Epithelial cell of proximal tubule (primary cell): ENCODE results near the gene ITPKB. TPM values are rescaled to one million over a fixed set of nuclear protein-coding genes. Genes with fewer than 3 reads are reported as not detected.

Experiments
- DNase-seq: peaks from one replicate; pipeline ENCODE4 v3.0.0-alpha.2; 2011; ENCODE audit warnings: low read depth
- H3K4me3 ChIP-seq: 2 replicates; pipeline ENCODE4 v1.5.1; 2011; ENCODE audit warnings: low read depth, mild to moderate bottlenecking, low read length
- total RNA-seq: library from RNA; depleted of rRNA; stranded (reverse); fragments of >200 nt; gene quantifications from 2 replicates; pipeline ENCODE4 v1.2.3, GENCODE V29; 2015
- TF ChIP-seq, protein P1 (sequence below): conservative IDR thresholded peaks from 2 replicates; pipeline ENCODE4 v1.5.1; 2012; ENCODE audit warnings: low read depth, mild to moderate bottlenecking, low read length

Gene ITPKB
- total RNA-seq, 1 donor from 2014 or later = 5.1 TPM

DNA sequence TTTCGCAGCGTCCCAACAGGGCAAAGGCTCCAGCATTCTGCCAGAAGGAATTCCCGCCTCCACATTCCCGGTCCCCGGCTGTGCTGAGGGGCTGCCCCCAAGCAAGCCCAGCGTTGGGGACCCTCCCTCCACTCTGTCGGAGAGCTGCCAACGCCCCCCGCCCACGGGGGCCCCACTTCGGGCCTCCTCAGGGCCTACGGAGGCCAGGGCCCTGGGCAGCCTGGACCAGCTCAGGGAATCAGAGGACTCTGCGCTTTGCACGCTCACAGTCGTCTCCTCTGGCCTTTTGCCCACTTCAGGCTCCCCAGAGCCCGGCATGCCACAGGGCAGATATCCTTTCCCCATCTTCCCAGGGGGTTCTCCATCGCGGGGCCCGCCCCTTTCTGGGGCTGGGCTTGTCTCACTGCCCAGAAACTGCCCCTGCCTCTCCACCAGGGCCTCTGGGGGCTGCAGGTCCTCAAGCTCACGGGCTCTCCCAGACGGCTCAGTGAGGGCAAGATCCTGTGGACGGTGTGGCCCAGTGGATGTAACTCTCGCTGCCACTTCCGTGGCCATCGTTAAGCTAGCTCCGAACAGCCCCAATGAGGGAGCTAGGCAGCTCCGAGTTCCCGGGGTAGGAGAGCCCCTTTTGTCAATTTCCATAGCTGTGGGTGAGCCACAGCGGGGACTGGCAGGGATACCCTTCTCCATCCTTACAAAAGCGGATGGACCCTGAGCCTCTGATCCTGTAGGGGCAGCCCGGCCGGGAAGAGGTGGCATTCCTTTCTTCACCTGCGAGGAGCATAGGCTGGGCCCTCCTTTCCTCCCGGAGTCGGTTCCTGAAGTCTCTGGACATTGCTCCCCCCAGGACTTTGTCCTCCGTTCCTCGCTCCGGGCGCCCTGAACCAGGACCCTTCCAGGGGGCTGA, 2.8 kb downstream of the ITPKB start:
- TF ChIP-seq, protein P1, sequence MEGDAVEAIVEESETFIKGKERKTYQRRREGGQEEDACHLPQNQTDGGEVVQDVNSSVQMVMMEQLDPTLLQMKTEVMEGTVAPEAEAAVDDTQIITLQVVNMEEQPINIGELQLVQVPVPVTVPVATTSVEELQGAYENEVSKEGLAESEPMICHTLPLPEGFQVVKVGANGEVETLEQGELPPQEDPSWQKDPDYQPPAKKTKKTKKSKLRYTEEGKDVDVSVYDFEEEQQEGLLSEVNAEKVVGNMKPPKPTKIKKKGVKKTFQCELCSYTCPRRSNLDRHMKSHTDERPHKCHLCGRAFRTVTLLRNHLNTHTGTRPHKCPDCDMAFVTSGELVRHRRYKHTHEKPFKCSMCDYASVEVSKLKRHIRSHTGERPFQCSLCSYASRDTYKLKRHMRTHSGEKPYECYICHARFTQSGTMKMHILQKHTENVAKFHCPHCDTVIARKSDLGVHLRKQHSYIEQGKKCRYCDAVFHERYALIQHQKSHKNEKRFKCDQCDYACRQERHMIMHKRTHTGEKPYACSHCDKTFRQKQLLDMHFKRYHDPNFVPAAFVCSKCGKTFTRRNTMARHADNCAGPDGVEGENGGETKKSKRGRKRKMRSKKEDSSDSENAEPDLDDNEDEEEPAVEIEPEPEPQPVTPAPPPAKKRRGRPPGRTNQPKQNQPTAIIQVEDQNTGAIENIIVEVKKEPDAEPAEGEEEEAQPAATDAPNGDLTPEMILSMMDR = no peak
- DNase-seq = no peak
- peak overlapping the region; percentile 66 for H3K4me3 ChIP-seq

DNA sequence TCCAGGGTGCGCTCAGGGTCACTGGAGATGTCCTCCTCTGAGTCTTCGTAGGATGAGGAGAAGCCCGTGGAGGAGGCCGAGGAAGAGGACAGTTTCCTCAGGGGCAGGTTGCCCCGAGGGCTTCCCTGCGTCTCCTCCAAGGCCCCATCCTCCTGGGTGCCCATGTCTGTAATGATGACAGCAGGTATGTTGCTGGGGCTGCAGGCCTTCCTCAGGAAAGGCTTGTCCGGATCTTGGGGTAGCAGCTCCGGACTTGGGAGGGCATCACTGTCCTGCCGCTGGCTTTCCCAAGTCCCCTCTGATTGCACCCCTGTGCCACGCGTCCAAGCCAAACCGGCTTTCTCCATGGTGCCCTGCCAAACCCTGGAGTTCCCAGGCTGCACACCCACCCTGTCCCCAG, 3.5 kb downstream of the ITPKB start:
- no peak for DNase-seq
- TF ChIP-seq, protein P1 = no peak
- H3K4me3 ChIP-seq = no peak overlapping the region

DNA sequence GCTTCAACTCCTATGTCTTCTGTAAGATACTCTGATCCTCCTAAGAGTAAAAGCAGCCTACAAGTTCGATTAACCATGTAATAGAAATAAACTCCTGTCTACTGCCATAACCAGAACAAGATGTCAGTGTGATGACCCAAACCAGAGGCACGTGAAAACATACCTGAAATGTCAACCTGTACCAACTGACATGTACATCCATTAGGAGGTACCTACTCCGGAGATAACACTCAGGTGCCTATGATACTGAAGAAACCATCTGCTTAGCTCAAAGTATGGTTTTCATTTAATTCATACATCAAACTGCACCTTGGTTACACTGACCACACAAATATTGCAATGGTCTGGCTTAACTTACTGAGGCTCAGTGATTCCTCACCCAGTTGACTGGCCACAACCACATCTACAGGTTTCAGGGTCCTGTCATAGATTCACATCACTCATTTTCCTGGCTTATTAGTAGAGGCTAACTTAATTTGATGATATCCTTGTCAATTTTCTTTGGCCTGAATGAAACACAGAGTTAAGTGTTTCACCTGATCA, 4.4 kb downstream of the ITPKB start:
- no peak for DNase-seq
- no peak overlapping the region for H3K4me3 ChIP-seq
- TF ChIP-seq, protein P1 = no peak

DNA sequence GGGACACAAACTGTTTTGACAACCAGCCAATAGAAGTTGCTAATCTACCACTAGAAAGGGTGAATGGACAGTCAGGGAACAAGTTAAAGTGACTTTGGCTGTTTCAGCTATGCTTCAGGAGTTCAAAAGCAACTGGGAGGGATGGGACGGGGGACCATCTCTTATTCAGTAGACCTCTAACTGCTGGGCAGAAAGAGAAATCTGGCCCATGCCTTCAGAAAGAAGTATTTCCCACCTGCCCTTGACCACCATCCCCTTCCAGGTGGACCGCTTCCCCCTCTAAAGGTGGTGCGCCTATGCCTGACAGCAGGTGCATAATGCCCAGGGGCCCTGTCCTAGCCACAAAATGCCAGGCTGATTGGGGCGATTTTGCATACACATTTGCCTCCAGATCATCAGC, 5.2 kb downstream of the ITPKB start:
- H3K4me3 ChIP-seq = no peak overlapping the region
- no peak for DNase-seq
- TF ChIP-seq, protein P1 = no peak

DNA sequence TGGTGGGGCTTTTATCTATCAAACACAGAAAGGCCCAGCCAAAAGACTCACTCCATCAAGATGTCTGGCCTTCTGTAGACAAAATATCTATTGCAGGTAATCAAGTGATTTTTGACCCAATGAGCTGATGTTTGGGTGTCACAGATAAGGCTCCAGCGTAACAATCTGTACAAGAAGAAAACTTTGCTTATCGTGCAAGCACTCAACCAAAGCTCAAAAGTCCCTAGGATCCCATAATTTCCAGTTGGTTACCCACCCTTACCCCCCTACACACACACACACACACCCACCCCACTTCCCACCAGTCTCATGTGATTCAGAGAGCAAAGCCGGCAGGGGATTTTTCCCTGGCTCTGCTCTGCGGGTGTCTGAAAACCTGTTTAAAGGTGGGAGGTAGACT, 5.8 kb downstream of the ITPKB start:
- DNase-seq = no peak
- no peak overlapping the region for H3K4me3 ChIP-seq
- TF ChIP-seq, protein P1 = no peak

DNA sequence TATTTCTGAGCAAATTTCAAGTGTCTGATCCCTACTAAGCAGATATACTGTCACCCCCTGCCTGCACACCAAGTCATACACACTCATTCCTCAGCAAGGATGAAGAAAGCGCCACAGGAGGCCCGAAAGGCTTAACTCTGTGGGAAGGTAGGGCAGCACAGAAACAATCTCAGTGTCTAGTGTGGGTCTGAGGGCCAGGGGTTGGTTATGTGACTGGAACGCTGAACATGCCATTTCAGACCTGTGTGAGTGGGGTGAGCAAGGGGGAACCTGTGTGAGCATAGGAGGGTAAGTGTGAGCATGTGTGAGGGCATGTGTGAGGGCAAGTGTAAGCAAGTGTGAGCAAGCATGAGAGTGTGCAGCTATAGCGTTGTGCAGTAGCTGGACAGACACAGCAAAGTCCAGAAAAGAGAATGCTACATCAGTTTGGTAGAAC, 6.2 kb downstream of the ITPKB start:
- DNase-seq = no peak
- TF ChIP-seq, protein P1 = no peak
- no peak overlapping the region for H3K4me3 ChIP-seq
